HG02840 (cell line): Measurements from ENCODE around the gene TBC1D22A.

Experiments used
- ATAC-seq: cut with Tn5 transposase; IDR thresholded peaks from one replicate; pipeline ENCODE4 v1.9.1; 2021; ENCODE audit warnings: mild to moderate bottlenecking, moderate library complexity, moderate number of reproducible peaks; ENCODE audit not compliant: unreplicated experiment, low FRiP score

The TBC1D22A gene

GRCh38 chr22:46897246-46897623 is 134.8 kb downstream of the TBC1D22A start:
- no peak for ATAC-seq

DNA sequence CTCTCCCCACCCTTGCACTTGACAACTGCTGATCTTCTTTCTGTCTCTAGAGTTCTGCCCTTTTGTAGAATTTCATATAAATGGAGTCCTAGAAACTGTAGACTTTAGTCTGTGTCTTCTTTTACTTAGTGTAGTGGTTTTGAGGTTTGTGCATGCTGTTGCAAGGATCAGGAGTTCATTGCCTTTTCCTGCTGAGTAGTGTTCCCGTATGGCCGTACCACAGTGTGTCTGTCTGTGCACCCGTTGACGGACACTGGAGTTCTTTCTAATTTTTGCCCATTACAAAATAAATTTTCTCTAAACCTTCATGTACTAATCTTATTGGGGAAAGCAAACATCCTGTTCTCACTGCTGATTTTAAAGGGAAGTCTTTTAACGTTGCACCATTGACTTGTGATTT is 138.1 kb downstream of the TBC1D22A start:
- no peak for ATAC-seq

GRCh38 chr22:46902436-46902835 is 140.0 kb downstream of the TBC1D22A start:
- no peak for ATAC-seq

GRCh38 chr22:46902998-46903916 is 140.8 kb downstream of the TBC1D22A start:
- ATAC-seq: no peak

GRCh38 chr22:46905415-46905814 is 143.0 kb downstream of the TBC1D22A start:
- no peak for ATAC-seq

DNA sequence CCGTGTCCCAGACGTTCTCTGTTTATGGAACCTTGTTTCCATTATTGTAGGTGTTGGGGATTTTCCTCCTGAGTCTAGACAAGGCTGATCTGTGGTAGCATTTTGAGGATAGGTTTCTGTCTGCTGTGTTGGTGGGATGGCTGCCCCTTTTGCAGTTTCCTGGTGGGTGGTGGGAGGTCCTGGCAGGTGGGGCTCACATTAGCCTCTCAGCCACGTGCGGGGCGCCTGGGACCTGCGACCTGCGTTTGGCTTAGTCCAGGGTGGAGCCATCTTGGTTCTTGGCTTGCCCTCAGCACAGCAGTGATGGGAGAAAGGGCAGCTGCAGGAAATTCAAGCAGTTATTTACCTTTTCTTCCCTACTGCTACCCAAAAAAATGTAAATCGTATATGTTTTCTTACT is 143.4 kb downstream of the TBC1D22A start:
- ATAC-seq: no peak

DNA sequence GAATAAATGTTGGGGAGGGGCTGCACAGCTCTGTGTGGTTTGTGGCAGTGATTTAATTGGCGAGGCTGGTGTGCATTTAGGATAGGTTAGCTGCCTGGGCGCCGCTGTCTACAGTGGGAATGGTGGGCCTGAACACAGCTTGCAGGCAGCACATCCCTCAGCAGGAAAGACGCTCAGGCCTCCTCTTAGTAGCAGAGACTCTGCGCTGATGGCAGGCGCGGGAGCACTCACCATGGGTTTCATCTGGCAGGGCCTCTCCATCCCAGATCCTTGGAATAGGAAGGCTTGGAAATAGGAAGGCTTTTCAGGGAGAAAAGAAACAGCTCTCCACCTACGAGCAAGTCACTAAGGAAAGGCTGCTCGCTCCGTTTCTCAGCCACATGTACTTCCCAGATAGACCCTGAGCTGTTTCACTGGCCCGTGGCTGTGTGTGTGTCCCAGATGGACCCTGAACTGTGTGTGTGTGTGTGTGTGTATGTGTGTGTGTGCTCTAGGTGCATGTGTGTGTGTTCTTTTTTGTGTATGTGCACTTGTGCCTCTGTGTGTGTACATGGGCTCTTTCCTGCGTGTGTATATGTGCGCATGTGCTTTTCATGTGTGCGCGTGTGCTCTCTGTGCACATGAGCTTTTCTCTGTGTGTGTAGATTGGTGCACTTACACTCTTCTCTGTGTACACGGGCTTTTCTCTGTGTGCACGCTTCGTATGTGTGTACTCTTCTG is 144.0 kb downstream of the TBC1D22A start:
- ATAC-seq: no peak

DNA sequence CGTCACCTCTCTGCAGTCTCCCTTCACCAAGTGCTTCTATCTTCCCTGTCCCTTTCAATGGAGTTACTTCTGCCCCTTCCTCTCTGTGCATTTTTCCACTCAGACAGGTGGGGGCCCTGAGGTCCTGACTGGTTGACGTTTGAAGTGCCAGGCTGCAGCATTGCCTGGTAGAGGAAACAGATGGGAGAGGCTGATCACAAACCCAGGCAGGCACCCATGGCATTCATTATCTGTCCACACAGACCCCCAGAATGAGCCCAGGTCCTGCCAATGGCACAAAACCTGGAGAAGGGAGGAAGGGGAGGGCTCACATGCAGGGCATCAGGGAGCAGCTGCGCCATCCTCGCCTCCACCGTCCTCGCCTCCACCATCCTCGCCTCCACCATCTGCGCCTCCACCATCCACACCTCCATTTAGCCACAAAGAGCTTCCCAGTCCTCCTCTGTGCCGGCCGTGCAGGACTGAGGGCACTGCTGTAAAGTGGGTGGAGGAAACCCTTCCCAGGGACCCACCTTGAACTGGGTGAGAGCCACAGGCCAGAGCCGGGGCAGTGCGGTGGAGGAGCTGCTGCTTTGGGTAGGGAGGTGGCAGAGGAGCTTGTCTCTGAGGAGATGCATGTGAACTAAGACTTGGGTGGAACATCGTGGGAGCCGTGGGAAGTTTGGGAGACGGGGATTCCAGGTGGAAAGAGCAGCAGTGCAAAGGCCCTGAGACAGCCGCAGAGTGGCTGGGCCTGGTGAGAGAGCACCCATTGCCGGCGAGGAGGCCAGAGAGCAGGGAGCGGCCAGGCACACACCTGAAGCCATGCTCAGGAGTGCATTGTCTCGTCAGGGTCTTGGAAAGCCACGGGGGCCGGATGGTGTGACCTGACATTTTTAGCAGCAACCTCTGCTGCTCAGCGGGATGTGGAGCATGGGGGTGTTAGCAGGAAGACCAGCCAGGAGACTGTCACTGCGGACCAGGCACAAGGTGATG is 145.1 kb downstream of the TBC1D22A start:
- no peak for ATAC-seq

DNA sequence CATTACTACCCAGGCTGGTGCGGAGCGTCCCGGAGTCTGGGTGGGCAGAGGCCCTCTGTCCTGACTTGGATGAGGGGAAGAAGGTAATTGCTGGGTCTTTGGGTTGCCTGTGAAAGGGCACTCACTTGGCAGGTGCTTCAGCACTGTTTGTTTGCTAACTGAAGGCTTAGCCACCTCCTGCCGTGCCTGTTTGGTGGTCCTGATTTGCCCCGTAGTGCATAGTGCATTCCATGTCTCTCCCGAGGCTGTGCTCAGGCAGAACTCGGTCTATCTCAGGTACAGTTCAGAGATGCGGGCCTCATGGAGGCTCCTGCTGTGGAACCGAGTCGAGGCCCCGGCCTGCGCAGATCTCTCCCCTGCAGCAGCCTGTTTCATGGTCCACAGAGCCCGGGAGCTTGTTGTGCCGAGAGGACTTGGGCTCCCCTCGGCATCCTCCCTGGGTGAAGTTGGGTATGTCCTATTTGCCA is 146.2 kb downstream of the TBC1D22A start:
- ATAC-seq: no peak

GRCh38 chr22:46909237-46910030 is 147.0 kb downstream of the TBC1D22A start:
- ATAC-seq: no peak

DNA sequence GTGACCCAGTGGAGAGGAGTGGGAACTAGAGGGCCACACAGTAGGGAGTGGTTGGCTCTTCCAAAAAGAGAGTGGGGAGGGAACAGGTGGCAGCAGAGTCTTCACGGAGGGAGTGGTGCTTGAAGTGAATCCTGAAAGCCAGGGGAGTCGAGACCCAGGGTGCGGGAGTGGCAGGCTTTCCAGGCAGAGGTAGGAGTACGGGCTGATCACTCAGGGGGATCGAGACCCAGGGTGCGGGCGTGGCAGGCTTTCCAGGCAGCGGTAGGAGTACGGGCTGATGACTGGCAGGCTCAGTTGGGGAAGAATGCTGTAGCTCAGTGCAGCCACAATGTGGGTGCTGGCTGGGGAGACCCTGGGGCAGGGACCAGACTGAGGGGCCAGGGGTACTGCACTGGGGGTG is 148.2 kb downstream of the TBC1D22A start:
- ATAC-seq: no peak

DNA sequence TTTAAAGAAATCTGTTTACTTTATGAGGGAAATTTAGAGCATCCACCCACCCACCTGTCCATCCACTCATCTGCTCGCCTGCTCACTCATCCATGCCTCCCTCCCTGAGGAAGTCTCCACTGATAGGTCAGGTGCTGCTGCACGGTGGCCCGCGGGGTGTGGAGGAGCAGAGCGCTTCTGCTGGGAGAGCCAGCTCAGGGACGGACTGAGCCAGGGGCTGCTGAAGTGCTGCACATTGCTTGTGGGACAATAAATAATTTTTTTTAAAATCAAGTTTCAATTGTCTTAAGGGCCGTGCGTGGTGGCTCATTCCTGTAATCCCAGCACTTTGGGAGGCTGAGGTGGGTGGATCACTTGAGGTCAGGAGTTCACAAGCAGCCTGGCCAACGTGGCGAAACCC is 148.9 kb downstream of the TBC1D22A start:
- ATAC-seq: no peak

DNA sequence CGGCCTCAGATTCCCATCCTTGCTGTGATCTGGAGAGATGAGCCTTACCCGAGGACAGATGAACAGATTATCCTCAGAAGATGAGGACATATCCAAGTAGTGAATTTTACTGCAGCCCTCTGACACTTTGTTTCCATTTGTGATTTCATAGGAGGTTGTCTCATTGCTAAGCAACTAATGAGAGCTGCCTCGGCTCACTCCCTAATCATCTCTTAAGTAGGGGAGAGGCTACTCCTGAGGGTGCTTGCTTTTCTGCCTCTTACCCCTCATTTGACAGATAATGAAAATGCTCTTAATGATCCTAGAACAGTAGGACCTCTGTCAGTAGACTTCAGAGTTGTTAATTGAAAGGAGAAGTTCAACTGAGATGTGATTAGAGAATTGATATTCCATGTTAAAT is 150.9 kb downstream of the TBC1D22A start:
- no peak for ATAC-seq

- no peak for ATAC-seq
Observed at GRCh38 chr22:46914481-46914880, 152.0 kb downstream of the TBC1D22A start.

DNA sequence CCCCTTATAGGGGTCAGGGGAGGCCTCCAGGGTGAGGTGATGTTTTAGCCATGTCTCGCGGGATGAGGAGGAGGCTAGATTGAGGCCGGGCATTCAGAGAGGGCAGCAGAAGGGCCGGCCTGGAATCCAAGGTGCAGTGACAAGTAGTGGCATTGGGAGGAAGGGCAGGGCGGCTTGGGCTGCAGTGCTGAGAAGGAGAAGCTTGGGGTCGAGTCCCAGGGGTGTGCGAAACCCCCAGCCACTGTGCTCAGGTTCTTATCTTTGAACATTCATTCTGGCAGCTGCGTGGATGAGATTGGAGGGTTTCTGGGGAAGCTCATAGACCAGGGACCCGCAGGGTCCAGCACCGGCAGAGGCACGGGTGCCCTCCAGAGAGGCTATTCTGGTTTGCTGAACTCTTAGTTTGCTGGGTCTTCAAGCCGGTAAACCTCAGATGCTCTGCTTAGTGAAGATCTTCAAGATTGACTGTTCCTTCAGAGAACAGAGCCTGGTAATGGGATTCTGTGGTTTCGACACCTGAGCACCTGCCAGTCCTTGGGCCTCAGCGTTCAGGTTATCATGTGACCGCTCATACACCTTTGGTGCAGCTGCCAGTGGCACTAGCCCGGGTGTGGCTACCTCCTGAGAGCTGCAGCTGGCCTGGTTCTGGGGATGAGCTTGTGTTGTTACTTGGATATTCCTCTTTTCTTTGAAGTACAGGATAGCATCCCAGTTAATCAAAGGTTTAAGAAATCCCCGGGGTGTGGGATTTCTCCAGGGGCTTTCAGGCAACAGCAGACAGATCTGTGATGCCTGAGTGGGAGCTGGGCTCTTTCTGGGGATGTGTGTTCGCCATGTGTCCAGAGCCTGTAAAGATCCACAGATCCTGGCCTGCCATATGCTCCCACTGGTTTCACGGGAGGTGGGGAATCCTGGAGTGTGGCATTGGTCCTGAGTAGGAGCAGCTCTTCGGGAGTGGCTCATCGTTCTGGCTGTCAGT is 152.8 kb downstream of the TBC1D22A start:
- no peak for ATAC-seq

- no peak for ATAC-seq
Observed at GRCh38 chr22:46915950-46916730, 153.7 kb downstream of the TBC1D22A start.

DNA sequence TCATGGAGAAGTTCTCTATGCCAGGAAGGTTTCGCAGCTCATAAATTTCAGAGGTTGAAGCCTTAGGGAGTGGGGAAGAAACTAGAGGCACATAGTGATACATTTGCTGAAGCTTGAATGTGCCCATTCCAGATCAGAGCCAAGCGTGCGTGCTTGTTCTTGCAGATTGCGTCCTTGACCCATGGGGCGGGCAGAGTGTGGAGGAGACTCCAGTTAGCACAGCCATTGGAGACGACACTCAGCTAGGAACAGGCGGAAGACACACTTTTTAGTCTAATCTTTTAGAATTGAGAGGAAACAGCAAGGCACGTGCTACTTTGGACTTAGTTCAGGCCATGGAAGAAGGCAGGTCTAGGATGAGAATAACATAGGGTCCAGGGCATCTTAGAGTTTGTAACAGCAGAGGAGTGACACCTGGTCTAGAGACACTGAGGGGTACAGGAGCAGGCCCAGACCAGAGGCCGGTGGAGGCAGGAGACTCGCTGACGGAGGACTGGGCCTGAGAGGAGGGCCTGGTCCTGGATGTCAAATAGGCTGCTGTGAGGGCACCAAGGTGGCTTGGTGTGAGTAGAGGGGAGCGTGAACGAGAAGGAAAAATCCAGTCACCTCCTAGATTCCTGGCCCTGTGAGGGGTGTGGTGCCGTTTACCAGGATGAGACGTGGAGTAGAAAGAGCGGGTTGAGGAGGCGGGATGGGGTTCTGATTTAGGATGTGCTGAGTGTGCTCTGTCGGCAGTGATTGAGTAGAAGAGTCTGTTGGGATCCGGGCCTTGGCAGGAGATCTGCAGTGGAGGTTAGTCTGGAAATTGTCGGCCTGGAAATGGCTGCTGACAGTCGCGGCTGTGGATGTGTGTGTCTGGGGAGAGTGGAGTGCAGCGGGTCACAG is 154.7 kb downstream of the TBC1D22A start:
- ATAC-seq: no peak
